Suppressor macrophage treated with lipopolysaccharide for 4 hours (primary cell): ENCODE results near the gene CAMTA1.
A peak's percentile ranks its signal among the peaks of the same experiment; 100 is the strongest.

Experiments
- DNase-seq: peaks from one replicate; pipeline ENCODE4 v3.0.0-alpha.2; 2020

CAMTA1 gene

DNA sequence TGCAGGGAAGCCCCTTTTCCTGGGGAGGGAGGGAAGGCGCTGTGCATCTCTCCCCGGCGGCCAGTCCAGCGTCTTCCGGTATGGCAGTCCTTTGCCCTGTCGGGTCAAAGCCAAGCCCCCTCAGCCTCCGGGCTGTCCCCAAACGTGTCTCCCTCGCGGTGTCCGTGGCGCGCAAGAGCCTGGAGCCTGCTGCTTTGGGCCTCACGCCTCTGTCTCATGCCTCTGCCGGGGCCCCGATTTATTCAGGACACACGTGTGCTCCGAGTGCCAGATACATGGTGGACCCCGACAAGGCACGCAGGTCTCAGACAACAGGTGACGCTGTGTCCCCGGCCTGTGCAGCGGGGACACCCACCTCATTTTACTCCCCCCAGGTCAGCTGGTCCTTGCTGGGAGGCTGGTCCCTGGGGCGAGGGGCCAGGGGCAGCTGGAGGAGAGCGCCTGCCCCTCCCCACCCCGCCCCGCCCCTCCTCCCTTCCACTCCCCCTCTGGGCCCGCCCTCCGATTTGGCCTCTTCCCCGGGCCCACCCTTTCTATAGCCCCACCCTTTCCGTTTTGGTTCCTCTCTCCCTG is 176.7 kb downstream of the CAMTA1 start:
- no peak for DNase-seq

DNA sequence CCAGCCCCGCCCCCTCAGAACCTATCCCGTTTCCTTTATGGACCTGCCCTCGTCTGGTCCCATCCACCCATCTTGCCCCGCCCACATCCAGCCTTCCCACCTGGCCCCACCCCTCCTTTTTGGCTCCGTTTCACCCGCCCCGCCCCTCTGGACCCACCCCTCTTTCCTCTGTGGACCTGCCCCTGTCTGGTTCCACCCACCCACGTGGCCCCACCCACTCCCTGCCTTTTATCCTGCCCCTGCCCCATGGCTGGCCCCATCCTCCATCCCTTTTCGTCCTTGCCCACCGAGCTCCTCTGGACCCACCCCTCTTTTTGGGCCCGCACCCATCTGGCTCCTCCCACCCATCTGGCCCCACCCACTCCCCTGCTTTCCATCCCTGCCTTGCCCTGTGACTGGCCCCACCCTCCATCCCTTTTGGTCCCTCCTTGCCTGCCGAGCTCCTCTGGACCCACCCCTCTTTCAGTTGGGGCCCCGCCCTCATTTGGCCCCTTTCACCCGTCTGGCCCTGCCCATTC is 177.3 kb downstream of the CAMTA1 start:
- peak; percentile 31 for DNase-seq

DNA sequence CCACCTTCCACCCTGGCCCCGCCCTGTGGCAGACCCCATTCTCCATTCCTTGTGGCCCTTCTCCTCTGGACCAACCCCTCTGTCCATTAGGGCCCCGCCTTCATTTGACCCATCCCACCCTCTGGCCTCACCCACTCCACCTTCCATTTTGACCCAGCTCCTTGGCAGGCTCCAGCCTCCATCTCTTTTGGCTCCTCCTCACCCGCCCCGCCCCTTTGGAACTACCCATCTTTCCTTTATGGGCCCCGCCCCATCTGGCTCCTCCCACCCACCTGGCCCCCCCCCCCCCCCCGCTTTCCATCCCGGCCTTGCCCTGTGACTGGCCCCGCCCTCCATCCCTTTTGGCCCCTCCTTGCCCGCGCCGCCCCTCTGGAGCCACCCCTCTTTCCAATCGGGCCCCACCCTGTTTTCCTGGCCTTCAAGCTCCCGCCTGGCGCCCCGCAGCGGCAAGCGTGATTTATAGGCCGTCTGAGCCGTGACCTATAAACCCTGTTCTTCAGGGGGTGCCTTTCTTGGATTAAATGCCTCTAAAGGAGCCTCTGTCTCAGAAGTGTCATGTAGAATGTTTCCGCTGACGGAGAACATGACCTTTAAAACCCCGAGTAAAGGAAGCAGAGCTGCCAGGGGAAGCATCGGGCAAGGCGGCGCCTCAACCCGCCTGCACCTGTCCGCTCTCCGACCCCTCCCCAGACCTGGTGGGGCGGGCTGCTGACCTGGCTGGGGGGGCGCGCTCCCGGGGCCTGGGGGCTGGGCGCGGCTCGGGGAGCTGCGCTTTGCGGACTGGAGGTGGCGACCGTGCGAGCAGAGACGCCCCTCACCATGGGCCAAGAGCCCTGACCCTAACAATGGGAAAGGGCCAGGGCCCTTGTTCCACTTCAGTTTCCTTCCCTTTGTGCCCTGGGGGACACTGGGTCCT is 178.0 kb downstream of the CAMTA1 start:
- DNase-seq: peak; percentile 40

DNA sequence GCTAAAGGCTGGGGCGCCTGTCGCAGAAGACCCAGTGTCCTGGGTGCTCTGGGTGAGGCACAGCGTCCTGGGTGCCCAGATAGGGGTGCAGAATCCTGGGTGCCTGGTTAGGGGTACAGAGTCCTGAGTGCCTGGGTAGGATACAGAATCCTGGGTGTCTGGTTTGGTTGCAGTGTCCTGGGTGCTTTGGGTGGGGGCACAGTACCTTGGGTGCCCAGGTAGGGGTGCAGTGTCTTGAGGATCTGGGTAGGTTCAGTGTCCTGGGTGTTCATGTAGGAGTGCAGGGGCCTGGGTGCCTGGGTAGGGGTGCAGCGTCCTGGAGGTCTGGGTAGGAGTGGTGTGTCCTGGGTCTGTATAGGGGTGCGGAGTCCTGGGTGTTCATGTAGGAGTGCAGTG is 178.7 kb downstream of the CAMTA1 start:
- DNase-seq: no peak

DNA sequence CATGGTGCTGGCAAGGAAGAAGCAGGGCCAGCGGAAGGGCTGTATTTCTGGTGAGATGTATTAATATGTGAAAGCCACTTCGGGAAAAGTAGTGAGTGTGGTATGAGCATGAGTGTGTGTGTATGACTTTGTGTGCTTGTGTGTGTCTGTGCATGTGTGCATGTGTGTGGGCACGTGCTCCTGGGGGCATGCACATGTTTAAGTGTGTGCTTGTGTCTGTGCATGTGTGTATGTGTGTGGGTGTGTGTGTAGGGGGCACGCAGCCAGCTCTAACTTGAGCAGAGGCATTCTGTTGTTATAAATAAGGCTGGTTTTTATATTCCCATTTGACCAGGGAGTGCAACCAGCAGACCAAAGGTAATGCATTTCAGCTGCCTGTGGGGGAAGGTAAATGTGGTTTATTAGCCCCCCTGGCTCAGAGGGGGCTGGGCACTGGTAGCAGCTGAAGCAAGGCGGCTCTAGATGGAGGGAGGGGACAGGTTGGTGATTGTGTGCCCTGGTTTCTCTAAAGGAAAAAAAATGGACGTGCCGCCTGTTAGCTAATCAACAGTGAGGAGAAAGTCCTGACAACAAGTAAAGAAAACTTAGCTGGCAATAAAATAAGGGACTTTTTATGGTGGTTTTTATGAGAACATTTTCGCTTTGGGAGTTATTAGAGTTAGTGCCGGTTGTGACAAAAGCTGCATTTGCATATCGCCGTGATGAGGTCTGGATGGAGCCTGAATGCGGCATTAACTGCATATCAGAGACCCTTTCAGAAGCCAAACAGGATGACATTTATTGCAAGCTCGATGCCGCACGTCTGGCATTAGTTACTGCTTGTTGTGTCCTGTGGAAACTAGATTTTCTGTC is 180.1 kb downstream of the CAMTA1 start:
- no peak for DNase-seq

DNA sequence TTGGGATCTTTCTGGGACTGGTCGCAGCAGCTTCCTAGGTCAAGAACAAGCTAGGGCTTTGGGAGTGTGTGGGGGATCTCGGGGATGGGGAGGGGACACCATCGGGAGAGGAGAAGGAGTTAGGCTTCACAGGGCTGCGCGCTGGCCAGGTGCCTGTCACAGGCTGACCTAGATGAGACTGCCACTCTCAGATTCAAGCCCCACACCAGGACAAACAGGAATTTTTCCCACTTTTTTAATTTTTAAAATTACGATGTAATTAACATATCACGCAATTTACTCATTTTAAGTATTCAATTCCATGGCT is 180.6 kb downstream of the CAMTA1 start:
- DNase-seq: no peak

DNA sequence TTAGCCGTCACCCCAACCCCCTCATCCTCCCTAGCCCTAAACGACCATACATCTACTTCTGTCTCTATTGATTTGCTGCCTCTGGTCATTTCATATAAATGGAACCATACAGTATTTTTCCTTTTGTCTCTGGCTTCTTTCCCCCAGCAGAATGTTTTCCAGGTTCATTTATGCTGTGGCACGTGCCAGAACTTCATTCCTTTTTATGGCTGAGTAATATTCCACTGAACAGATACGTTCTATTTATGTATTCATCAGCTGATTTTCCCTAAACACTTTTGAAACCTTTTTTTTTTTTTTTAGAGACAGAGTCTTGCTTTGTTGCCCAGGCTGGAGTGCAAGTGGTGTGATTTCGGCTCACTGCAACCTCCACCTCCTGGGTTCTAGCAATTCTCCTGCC is 181.1 kb downstream of the CAMTA1 start:
- no peak for DNase-seq

DNA sequence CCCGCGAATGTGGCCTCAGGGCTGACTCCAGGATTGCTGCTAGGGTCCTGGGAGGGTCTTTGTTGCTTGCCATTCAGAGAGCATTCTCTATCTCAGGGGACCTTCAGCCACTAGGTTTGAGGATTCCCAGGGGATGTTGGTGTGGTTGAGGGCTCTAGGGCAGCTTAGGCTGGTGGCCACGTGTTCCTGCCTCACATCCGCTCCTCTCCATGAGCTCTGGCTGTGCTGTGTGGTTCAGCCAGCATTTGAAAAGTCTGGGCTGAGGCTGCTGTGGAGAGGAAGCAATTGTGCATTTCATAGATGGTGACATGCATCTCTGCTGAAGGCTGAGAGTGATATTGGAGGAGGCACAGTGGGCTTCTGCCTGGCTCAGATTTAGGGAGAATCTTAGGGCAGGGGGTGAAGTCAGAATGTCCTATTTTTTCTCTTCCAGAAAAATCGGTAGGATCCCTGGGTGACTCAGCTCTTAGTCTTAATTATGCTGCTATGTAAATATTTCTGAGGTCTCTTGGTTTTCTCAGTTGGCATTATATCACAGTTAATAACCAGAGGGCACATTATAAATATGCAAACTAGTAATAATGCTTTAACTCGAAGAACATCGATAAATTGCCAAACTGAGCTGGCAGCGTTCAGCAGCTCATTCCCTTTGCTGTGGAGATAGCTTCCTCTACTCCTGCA is 182.3 kb downstream of the CAMTA1 start:
- DNase-seq: no peak

DNA sequence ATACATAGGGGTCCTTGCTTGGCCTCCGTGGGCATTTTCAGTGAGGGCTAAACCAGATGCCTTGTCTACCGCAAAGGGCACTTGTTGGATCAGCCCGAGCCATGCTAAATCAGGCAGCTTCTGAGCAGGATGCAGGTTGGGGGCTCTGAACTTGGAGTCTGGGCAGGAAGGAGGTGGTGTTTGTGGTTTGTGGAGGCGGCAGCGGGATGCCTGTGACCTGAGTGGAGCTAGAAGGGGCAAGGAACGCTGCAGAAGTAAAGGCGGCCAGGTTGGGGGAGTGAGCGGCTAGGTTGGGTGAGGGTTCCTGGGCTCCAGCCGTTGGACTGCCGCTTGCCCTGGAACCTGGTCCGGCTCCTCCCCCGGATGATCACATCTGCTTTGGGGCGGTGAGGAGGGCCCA is 183.9 kb downstream of the CAMTA1 start:
- DNase-seq: no peak

DNA sequence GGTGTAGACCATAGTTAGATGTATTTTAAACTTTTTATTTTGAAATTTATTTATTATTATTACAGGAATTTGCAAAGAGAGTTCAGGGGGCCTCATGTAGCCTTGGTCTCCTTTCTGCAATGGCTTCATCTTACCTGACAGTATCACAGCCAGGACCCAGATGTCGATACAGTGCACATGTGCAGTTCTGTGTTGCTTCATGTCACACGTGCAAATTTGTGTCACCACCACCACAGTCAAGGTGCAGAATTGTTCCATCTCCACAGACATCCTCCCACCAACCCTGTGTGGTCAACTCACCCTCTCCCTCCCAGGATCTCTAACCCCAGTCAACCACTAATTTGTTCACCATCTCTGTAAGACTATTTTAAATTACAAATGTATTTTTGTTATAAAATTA is 184.5 kb downstream of the CAMTA1 start:
- DNase-seq: no peak

DNA sequence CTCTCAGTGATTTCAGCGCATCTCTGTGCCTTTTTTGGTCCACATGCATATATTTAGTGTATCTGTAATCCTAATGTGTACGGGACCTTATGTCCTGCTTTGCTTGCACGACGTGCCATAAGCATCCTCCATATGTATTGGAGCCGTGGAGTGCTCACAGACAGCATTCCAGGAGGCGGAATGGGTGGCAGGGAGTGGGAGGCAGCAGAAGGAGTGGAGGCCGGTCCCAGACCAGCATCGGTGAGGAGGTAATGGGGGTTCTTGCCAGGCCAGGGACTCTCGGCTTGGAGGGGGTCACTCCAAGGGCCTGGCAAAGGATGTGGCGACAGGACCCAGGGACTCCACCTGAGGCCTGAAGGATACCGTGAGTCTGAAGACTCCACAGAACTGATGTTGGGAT is 185.0 kb downstream of the CAMTA1 start:
- DNase-seq: no peak

DNA sequence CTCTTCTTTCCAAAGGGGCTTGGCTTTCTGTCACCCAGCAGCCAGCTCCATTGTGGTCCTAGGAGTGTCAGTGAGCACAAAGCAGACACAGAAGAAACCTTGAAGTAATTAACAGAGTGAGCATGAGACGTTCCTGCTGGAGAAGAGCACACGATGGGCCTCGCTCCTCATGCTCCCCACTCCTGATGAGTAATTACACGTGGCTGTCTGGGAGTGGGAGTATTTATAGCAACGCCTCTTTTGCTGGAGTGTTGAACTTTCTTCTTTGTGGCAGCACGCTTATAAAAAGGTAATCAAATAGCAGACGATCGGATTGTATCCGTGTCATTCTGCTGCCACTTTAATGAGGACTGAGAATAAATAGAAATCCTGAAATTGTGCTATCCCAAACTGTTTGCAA is 185.8 kb downstream of the CAMTA1 start:
- no peak for DNase-seq

DNA sequence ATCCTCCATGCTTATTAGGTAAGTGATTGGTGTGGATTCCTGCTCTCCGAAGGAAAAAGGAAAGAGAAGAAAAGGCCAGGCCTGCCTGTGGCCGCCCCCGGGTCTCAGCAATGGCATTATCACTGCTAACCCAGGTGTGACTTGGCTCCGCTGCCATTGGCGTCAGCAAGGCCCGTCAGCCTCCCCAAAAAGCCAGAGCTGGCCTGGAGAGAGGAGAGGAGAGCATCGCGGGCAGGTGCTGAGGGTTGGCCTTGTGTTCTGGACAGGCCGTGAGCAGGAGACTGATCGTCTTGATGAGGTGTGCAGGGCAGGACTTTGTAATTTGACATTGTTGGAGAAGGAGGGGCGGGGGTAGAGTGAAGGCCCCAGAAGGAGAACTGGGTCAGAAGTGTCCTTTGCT is 186.4 kb downstream of the CAMTA1 start:
- no peak for DNase-seq

DNA sequence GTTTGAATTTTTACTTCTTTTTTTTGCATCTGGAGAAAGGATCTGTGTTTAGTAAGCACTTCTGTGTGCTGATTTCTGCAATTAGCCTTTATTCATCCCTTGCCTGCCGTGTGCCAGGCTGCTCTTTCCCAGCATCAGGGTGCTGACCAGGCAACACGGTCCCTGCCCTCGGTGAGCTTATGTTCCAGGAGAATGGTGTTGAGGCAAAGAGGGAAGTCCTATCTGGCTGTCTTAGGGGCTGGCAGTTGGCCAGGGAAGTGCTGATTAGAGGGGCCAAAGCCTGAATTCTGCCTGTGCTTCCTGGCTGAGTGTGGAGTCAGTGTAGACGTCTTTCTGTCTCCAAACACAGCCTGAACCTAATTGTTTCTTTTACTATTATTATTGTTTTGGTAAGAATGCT is 187.1 kb downstream of the CAMTA1 start:
- DNase-seq: no peak

DNA sequence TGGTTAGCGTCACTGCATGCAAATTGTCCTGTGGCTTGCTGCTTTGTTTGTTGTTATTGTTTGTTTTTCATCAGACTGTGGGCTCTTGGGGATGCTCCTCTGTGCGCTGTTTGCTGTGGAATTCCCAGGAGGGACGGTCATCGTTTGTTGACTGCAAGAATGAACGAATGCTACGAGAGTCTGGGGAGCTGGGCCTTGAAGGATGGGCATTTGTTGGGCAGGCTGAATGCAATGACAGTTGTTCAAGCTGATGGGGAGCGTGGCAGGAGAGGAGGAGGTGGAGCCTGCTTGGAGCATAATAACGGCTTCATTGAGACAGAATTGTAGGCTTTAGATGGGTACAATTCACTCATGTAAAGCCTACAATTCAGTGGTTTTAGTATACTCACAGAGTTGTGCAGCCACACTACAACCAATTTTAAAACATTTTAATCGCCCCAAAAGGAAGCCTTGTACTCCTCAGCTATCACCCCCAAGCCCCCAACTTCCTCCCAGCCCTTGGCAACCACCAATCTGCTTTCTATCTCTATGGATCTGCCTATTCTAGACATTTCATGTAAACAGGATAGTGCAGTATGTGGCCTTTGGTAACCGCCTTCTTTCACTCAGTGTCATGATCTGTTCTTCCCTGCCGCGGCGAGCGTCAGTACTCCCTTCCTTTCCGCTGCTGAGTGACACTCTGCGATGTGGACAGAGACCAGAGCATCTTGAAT is 190.2 kb downstream of the CAMTA1 start:
- no peak for DNase-seq

DNA sequence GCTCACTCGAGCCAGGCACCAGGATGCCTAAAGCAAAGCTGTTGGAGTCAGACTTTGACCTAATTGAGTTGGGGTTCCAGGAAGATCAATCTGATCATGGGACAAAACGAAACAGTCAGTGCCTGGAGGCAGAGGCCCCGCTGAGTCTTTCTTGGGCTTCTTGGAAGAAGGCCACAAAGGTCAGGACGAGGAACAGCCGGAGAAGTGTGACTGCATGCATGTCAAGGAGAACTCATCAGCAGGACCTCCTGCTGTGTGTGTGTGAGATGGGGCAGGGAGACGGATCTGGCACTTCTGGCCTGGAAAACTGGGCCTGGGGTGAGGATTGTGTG is 190.8 kb downstream of the CAMTA1 start:
- no peak for DNase-seq

DNA sequence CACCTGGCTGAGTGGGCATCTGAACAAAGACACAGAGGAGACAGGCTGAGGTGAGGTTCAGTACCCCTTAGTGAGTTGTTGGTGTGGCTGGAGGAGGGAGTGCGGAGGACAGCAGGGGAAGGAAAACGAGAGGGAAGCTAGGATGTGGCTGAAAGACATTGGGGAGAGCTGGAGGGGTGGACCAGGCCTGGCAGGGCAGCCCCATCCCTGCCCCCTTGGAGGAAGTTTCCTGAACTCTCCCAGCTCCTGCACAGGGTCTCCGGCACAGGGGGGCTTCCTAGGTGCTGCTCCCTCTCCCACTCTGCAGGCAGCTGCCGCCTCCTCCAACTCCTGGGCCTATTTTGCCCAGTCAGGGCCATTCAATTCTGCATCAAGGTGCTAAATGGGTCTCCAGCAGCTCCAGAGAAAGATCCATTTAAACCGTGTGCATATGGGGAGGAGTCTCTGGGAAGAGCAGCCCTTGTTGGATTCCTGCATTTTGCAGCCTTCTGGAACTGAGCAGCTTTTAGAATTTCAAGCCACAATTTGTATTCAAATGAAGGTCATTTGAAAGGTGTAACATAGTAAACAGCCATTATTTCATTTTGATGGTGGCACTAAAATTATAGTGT is 193.9 kb downstream of the CAMTA1 start:
- no peak for DNase-seq

DNA sequence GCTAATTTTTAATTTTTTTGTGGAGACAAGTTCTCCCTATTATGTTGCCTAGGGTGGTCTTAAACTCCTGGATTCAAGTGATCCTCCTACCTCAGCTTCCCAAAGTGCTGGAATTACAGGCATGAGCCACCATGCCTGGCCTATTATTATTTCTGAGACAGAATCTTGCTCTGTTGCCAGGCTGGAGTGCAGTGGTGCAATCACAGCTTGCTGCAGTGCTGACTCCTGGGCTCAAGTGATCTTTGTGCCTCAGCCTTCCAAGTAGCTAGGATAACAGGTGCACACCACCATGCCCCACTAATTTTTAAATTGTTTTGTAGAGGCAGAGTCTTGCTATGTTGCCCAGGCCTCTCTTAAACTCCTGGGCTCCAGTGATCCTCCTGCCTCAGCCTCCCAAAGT is 196.3 kb downstream of the CAMTA1 start:
- no peak for DNase-seq

DNA sequence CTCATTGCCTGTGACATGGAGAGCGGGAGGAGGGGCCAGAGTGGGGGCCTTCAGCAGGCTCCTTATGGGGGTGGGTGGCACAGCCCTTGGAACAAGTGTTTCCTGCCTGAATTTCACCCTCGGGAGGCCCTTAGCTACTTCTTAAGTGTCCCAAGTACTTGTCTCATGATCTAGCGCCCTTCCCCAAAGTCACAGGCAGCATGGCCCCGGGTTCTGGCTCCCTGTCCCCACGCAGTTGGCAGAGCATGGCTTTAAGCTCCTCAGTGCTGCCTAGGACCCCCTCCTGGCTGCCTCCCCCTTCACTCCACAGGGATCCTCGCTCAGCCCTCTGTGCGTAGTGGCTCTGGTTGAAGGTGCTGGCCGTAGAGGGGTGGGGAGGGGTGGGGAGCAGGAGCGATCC is 197.2 kb downstream of the CAMTA1 start:
- DNase-seq: no peak

DNA sequence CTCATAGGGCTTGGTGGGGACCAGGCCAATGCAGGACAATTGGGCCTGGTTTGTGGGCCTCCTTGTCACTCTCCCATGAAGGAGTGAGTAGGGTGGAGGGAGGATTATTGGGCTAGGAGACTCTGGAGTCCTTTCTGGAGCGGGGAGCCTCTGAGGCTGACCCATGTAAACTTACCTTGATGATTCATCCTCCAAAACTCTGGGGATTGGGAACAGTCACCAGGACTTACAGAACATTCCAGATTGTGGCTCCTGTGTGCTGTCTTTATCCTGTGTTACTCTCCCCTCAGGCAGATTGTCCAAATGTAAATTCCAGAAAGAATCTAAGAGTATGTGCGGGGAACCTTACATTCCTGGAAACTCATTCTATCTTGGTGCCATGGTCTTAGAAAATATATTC is 197.6 kb downstream of the CAMTA1 start:
- DNase-seq: no peak

DNA sequence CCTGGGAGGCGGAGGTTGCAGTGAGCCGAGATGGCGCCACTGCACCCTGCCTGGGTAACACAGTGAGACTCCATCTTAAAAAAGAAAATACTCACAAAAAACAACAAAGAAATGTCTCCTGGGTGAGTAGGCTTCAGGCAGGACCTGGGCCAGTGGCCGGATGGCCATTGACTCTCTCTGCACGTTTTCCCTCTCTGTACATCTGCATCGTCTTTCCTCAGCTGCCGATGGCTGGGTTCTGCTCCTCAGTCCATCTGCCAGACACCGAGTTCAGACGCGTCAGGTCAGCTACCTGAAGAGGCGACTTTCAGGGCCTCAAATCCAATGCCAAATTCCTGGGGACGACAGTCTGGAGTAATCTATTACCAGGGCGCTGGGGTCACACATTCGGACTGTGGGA is 199.3 kb downstream of the CAMTA1 start:
- DNase-seq: no peak

DNA sequence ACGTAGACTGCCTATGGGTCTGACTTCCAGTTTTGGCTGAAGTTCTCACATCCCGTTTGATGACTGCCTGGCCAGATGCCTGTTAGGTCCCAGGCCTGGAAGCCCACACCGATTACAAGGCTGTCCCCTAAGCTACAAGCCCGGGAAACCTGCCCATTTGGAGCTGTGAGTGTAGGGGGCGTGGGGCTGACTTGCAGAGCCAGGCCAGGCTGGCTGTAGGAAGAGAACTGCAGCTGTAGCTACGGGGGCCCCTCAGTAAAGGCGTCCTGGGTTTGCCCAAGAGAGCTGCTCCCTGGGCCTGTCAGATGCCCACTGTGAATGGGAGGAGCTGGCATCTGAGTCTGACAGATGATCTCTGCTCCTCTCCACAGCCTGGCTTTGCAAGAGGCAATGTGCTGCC is 199.7 kb downstream of the CAMTA1 start:
- DNase-seq: no peak
